AG10803 (cell line): Measurements from ENCODE around the gene ITPR1.

Experiments
- DNase-seq: peaks from one replicate; pipeline ENCODE4 v3.0.0; 2010; ENCODE audit warnings: low read depth
- H3K4me3 ChIP-seq: 2 replicates; pipeline ENCODE4 v1.5.1; 2011; ENCODE audit warnings: mild to moderate bottlenecking, low read length, control low read depth
- CTCF ChIP-seq: conservative IDR thresholded peaks from 2 replicates; pipeline ENCODE4 v1.5.1; 2011; ENCODE audit warnings: mild to moderate bottlenecking, low read length, control low read depth, inconsistent platforms

The ITPR1 gene

DNA sequence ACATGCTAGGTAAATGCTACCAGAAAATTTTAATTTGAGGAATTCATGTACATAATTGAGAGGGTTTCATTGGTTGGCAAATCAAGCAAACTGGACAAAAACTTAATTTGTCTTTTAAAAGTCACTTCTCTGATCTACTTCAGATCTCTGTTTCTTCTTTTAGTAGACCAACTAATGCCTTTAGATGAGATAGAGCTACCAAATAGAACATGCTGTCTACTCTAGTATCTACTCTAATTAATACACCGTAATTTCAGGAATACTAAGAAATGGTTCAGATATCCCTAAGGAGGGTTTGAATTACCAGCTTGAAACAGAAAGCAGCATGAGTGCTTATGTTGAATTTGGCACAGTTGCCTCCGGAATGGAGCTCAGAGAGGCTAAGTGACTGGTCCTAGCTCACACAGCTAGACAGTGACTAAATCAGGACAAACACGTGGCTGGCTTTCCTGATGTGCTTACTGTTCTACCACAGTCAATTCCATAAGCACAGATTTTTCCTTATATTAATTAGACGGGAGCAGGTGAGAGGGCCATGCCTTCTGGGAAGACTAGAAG, 225.1 kb downstream of the ITPR1 start:
- TF ChIP-seq CTCF: no peak
- no peak overlapping the region for H3K4me3 ChIP-seq
- no peak for DNase-seq

DNA sequence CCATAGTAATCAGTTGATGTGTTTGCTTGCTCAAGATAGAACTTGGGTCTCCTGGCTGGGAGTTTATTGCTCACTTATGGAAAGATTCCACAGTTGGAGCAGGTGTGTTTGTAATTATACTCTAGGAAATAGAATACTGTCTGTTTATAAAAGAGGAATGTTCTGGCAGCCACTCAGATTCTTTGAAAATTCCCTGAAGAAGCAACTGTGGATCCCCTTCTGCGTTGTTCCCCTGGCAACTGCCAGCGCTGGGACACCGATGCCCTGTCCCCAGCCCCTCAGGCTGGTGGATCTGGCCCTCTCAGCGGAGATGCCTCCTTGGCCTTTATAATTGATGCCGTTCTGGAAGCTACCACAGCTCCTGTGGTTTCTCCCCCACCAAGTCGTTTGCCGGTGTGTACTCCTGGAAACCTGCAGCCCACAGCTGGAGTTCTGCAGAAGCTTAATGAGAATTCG, 225.9 kb downstream of the ITPR1 start:
- no peak overlapping the region for H3K4me3 ChIP-seq
- no peak for TF ChIP-seq CTCF
- DNase-seq: peak; percentile 54

DNA sequence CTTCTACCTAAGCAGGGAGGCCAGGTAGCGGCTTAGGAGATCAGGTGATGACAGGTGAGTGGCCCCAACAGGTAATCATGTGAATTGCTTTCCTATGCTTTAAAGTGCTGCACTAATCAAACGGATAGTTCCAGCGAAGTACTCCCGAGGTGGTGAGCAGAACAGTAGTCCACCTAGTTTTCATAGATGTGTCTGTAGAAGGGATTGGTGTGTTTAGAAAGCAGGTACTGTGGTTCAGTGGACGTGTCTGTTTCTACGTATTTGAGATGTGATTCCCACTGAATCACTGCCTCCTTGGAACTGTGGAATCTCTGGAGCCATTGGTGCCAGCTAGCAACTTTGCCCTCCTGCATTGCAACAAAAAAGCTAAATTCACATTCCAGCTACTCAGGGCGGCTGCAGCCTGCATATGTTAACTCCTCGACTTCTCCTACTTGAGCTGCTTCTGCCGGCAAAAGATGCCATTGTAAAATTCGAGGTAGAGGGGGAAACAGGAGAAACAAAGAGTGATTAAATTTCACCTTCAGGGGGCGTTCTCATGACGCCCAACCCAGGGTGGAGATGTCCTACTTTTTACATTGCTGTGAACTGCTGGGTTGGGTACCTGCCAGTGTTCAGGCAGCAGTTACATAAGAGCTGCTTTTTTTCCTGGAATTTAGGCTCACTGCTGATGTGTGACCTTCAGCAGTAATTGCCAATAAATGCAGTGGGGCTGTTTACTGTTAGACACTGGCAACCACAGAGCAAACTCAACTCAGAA, 227.3 kb downstream of the ITPR1 start:
- peak; percentile 49 for TF ChIP-seq CTCF
- DNase-seq: peak; percentile 91
- no peak overlapping the region for H3K4me3 ChIP-seq

DNA sequence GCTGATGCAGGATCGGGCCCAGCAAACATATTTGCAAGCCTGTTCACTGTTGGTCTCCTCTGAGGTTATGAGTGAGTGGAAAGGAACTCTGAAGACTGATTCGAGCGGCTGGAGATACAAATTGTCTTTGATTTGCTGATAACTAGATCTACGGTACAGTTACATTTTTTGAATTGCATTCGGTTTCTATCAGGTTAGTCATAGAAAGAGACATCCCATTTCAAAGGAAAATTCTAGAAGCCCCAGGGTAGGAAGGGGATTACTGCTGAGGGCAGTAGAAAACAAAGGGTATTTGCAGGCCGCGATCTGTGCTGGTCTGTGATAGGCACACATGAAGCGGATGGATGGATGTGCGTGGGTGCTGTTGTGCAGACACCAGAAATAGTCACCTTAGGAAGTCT, 228.4 kb downstream of the ITPR1 start:
- no peak for TF ChIP-seq CTCF
- peak; percentile 88 for DNase-seq

GRCh38 chr3:4722103-4722502, 229.0 kb downstream of the ITPR1 start:
- DNase-seq: peak; percentile 76
- TF ChIP-seq CTCF: peak; percentile 67
- H3K4me3 ChIP-seq: no peak overlapping the region

More for the DNA sequence above, 228.4 kb downstream of the ITPR1 start:
- H3K4me3 ChIP-seq: no peak overlapping the region

GRCh38 chr3:4724051-4724629, 231.0 kb downstream of the ITPR1 start:
- no peak for TF ChIP-seq CTCF
- DNase-seq: no peak
- H3K4me3 ChIP-seq: no peak overlapping the region

DNA sequence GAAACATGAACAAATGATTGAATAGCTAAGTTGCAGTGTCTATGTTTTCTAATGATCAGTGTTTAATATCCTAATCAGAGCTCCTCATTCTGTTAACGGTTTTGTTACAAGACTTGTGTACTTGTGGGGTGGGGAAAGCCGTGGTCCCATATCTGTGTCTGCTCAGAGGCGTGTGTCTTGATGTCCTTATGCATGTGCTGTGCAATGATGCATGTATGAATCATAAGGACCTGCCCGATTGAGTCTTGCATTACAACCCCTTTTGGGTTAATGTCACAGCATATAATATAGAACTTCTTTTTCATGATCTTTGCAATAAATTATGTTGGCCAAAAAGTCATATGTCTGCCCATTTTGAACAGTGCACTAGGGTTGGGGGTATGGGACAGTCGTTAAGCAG, 233.4 kb downstream of the ITPR1 start:
- DNase-seq: no peak
- no peak for TF ChIP-seq CTCF
- H3K4me3 ChIP-seq: no peak overlapping the region
